ENCODE results near the gene ART4.
A peak's percentile ranks its signal among the peaks of the same experiment; 100 is the strongest.

Gene ART4

GRCh38 chr12:14810167-14810952 is 33.0 kb downstream of the ART4 start:
- no peak for DNase-seq

- DNase-seq = peak; percentile 32
These were observed 39.5 kb downstream of the ART4 start for GRCh38 chr12:14803830-14804160.

GRCh38 chr12:14803011-14803829 is 40.1 kb downstream of the ART4 start, which contains the start of the genes C12orf60 and WBP11:
TSS of gene C12orf60 (plus strand) at chr12:14803670. CDS start at chr12:14822936, 19,266 bp downstream.
TSS of gene WBP11 (minus strand) at chr12:14803478. CDS start at chr12:14801383, 2,095 bp downstream.
- peak; percentile 99 for DNase-seq

- no peak for DNase-seq
These were observed 40.7 kb downstream of the ART4 start for GRCh38 chr12:14802721-14803010.

DNA sequence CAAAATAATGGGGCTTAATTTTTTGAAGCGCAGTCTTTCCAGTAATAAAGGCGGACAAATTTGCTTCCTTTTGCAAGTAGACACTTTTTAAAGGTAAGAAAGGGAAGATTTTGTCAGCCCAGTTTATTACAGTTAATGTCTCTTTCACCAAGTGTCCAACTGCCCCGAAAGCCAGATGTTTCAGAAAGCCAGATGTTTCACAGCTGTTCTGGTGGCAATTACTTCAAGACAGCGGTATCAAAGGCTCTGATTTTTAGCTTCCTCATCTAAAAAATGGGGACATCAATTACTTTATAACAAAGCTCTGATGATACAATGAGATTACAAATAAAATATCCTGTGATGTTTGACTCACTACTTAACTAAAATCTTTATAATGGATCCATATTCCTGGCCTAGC is 41.1 kb downstream of the ART4 start:
- DNase-seq = no peak

GRCh38 chr12:14795028-14795448 is 48.3 kb downstream of the ART4 start:
- no peak for DNase-seq

GRCh38 chr12:14785568-14785967 is 57.8 kb downstream of the ART4 start:
- no peak for DNase-seq

DNA sequence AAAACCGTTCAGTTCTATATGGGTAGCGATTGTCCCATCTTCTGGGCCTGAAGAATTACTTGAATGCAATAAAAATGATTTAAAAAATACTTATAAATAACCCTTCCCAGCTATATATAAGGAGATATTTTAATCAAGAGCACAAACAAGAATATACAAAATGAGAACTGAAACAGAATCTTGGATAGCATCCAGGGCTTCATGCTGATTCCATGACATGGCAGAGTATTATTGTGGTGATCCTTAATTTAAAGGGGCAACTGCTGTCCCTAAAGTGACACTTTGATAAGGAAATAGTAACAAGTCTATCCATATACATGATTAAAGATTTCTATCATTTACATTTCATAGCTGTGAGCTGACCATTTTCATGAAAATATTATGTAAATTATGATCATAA is 58.9 kb downstream of the ART4 start:
- no peak for DNase-seq

- no peak for DNase-seq
These were observed 60.6 kb downstream of the ART4 start for GRCh38 chr12:14782756-14783155.

GRCh38 chr12:14781563-14781962 is 61.8 kb downstream of the ART4 start:
- DNase-seq = no peak

DNA sequence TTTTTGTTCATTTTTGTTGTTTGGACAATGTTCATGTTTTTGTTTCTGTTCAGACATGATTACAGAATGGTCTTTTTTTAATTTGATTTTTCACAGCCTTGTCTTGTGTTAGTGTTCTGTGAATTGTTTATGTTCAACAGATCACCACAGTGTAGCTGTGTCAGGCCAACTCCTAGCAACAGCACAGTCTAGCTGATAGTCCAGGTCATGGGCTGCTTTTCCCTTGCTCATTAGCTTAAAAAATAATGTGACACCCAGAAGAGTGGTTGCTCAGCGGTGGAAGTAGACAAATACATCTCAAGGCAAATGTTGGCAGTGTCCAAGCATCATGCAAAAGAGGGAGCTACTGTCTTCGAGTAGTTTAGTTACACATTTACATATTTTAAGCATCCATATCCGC is 62.5 kb downstream of the ART4 start:
- no peak for DNase-seq

GRCh38 chr12:14779834-14780233 is 63.5 kb downstream of the ART4 start:
- no peak for DNase-seq

DNA sequence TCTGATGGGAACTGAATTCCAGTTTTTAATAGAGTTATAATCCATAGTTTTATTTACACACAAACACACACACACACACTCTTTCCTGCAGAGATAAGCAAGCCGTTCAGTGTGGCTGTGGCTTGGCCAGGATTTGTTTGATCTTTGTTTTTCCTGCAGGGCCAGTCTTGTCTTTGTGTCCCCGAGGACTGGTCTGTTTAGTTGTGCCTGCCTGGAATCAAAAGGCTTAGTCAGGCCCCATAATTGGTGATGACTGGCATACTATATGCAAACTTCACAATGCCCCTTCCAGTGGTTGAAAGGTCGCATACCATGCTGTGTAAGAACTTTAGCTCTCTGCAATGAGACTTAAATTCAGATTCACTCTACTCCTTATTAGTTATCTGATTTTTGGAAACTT is 66.1 kb downstream of the ART4 start:
- DNase-seq = no peak

- no peak for DNase-seq
These were observed 66.9 kb downstream of the ART4 start for GRCh38 chr12:14776236-14776961.

- DNase-seq = no peak
These were observed 67.7 kb downstream of the ART4 start for GRCh38 chr12:14775636-14775980.
